ENCODE data around the gene TSPAN5. TPM values are rescaled to one million over a fixed set of nuclear protein-coding genes. Genes with fewer than 3 reads are reported as not detected.

The TSPAN5 gene
- total RNA-seq, 1 donor from 2014 or later: 61.4 TPM

- Histone ChIP-seq H3K27ac (ENCODE audit: low read depth, low read length) (no peak overlapping the region), H3K4me1 (ENCODE audit: insufficient read depth, low read length) (peaks cover 10% of the 10 kb centered on the region), H3K9ac (ENCODE audit: low read length) (no peak overlapping the region), H3K4me2 (ENCODE audit: low read length) (no peak overlapping the region), H3K79me2 (ENCODE audit: insufficient read depth, low read length) (no peaks in the 10 kb centered on the region), H3K36me3 (ENCODE audit: insufficient read depth, low read length) (no peaks in the 10 kb centered on the region), H4K20me1 (ENCODE audit: insufficient read depth, low read length) (no peaks in the 10 kb centered on the region), H3K9me3 (ENCODE audit: insufficient read depth, low read depth, low read length) (no peaks in the 10 kb centered on the region), H3K4me3 (ENCODE audit: insufficient read depth, low read depth, low read length) (no peak overlapping the region), H3K27me3 (ENCODE audit: insufficient read depth, low read length) (no peaks in the 10 kb centered on the region), H2AFZ (ENCODE audit: low read depth, low read length) (no peak overlapping the region)
- Mint-ChIP-seq H3K9me3 (ENCODE audit: unreplicated experiment) (no peaks in the 10 kb centered on the region), H3K4me3 (ENCODE audit: unreplicated experiment) (no peak overlapping the region), H3K27me3 (ENCODE audit: low read depth, unreplicated experiment) (no peaks in the 10 kb centered on the region), H3K27ac (ENCODE audit: unreplicated experiment) (no peak overlapping the region), H3K4me1 (ENCODE audit: low read depth, unreplicated experiment) (peaks cover 12% of the 10 kb centered on the region), H3K36me3 (ENCODE audit: low read depth, unreplicated experiment) (no peaks in the 10 kb centered on the region)
- DNase-seq (ENCODE audit: low read depth) (no peak), FAIRE-seq (no peak)
- TF ChIP-seq EZH2 (IDR thresholded peaks at IDR 0.05; ENCODE audit: insufficient read depth, low read length) (no peak), CTCF (IDR thresholded peaks at IDR 0.05; ENCODE audit: insufficient read depth, low read depth, low read length) (no peak)
Observed at GRCh38 chr4:98685225-98686042, 27.0 kb upstream of the TSPAN5 start.

- Mint-ChIP-seq H3K27me3 (ENCODE audit: low read depth, unreplicated experiment) (no peaks in the 10 kb centered on the region), H3K27ac (ENCODE audit: unreplicated experiment) (no peak overlapping the region), H3K9me3 (ENCODE audit: unreplicated experiment) (no peaks in the 10 kb centered on the region), H3K36me3 (ENCODE audit: low read depth, unreplicated experiment) (no peaks in the 10 kb centered on the region), H3K4me3 (ENCODE audit: unreplicated experiment) (no peak overlapping the region), H3K4me1 (ENCODE audit: low read depth, unreplicated experiment) (peaks cover 3% of the 10 kb centered on the region)
- Histone ChIP-seq H4K20me1 (ENCODE audit: insufficient read depth, low read length) (no peaks in the 10 kb centered on the region), H3K4me3 (ENCODE audit: insufficient read depth, low read depth, low read length) (no peak overlapping the region), H3K27me3 (ENCODE audit: insufficient read depth, low read length) (no peaks in the 10 kb centered on the region), H3K9ac (ENCODE audit: low read length) (no peak overlapping the region), H3K36me3 (ENCODE audit: insufficient read depth, low read length) (no peaks in the 10 kb centered on the region), H2AFZ (ENCODE audit: low read depth, low read length) (no peak overlapping the region), H3K27ac (ENCODE audit: low read depth, low read length) (no peak overlapping the region), H3K9me3 (ENCODE audit: insufficient read depth, low read depth, low read length) (no peaks in the 10 kb centered on the region), H3K79me2 (ENCODE audit: insufficient read depth, low read length) (no peaks in the 10 kb centered on the region), H3K4me2 (ENCODE audit: low read length) (no peak overlapping the region), H3K4me1 (ENCODE audit: insufficient read depth, low read length) (no peaks in the 10 kb centered on the region)
- DNase-seq (ENCODE audit: low read depth) (peak; percentile 59), FAIRE-seq (no peak)
- TF ChIP-seq EZH2 (IDR thresholded peaks at IDR 0.05; ENCODE audit: insufficient read depth, low read length): no peak
- TF ChIP-seq CTCF (IDR thresholded peaks at IDR 0.05; ENCODE audit: insufficient read depth, low read depth, low read length): no peak
Observed at GRCh38 chr4:98682719-98683118, 24.3 kb upstream of the TSPAN5 start.

GRCh38 chr4:98680806-98681205, 22.4 kb upstream of the TSPAN5 start:
- H4K20me1 ChIP-seq (ENCODE audit: insufficient read depth, low read length): no peaks in the 10 kb centered on the region
- no peak overlapping the region for H3K27ac ChIP-seq (ENCODE audit: low read depth, low read length)
- no peaks in the 10 kb centered on the region for H3K9me3 ChIP-seq (ENCODE audit: insufficient read depth, low read depth, low read length)
- FAIRE-seq: no peak
- H3K9ac ChIP-seq (ENCODE audit: low read length): no peak overlapping the region
- Mint-ChIP-seq H3K4me1 (ENCODE audit: low read depth, unreplicated experiment) (peaks cover 7% of the 10 kb centered on the region), H3K27me3 (ENCODE audit: low read depth, unreplicated experiment) (no peaks in the 10 kb centered on the region), H3K4me3 (ENCODE audit: unreplicated experiment) (no peak overlapping the region), H3K9me3 (ENCODE audit: unreplicated experiment) (no peaks in the 10 kb centered on the region), H3K36me3 (ENCODE audit: low read depth, unreplicated experiment) (no peaks in the 10 kb centered on the region), H3K27ac (ENCODE audit: unreplicated experiment) (no peak overlapping the region)
- H2AFZ ChIP-seq (ENCODE audit: low read depth, low read length): no peak overlapping the region
- H3K79me2 ChIP-seq (ENCODE audit: insufficient read depth, low read length): no peaks in the 10 kb centered on the region
- no peak overlapping the region for H3K4me3 ChIP-seq (ENCODE audit: insufficient read depth, low read depth, low read length)
- no peaks in the 10 kb centered on the region for H3K36me3 ChIP-seq (ENCODE audit: insufficient read depth, low read length)
- peak; percentile 49 for DNase-seq (ENCODE audit: low read depth)
- H3K4me1 ChIP-seq (ENCODE audit: insufficient read depth, low read length): no peaks in the 10 kb centered on the region
- no peak overlapping the region for H3K4me2 ChIP-seq (ENCODE audit: low read length)
- no peaks in the 10 kb centered on the region for H3K27me3 ChIP-seq (ENCODE audit: insufficient read depth, low read length)
- TF ChIP-seq EZH2 (IDR thresholded peaks at IDR 0.05; ENCODE audit: insufficient read depth, low read length): no peak
- no peak for TF ChIP-seq CTCF (IDR thresholded peaks at IDR 0.05; ENCODE audit: insufficient read depth, low read depth, low read length)
